ENCODE data around the gene MEF2C. TPM values are rescaled to one million over a fixed set of nuclear protein-coding genes. Genes with fewer than 3 reads are reported as not detected.

The MEF2C gene
- total and polyA plus RNA-seq, 4 donors: 2.8 to 15.9 (median 10.1) TPM

GRCh38 chr5:88682881-88683361, 200.1 kb downstream of the MEF2C start:
- Histone ChIP-seq H3K27ac (ENCODE audit: low read depth in 1 of 2, low read length in 2 of 2) (no peak overlapping the region), H3K4me3 (ENCODE audit: low read depth in 1 of 3, low read length in 3 of 3) (no peak overlapping the region), H3K27me3 (ENCODE audit: control insufficient read depth in 4 of 4, insufficient read depth in 4 of 4, low read length in 3 of 4) (peaks cover 3 to 54% (median 26%) of the 10 kb centered on the region in 4 donors), H3K9me3 (ENCODE audit: control insufficient read depth in 4 of 4, low read length in 3 of 4) (no peaks in the 10 kb centered on the region), H3K9ac (ENCODE audit: low read depth in 1 of 2, low read length in 2 of 2) (no peak overlapping the region), H3K36me3 (ENCODE audit: control insufficient read depth in 4 of 4, insufficient read depth in 3 of 4, low read depth in 1 of 4, low read length in 3 of 4) (no peaks in the 10 kb centered on the region), H3K4me1 (ENCODE audit: control insufficient read depth in 4 of 4, insufficient read depth in 4 of 4, low read length in 3 of 4) (peaks cover 0 to 15% (median 7%) of the 10 kb centered on the region in 4 donors)
- DNase-seq (ENCODE audit: low spot score): no peak
- WGBS: 19% methylated on average over 5 of the region's 5 CpGs
- TF ChIP-seq JUND (IDR thresholded peaks at IDR 0.05): no peak
- TF ChIP-seq RXRA (IDR thresholded peaks at IDR 0.05): no peak
- TF ChIP-seq CTCF (IDR thresholded peaks at IDR 0.05; ENCODE audit: low read depth, low read length, missing input control): no peak
- no peak for TF ChIP-seq GABPA (IDR thresholded peaks at IDR 0.05 in 1 of 2, conservative IDR thresholded peaks at IDR 0.05 in 1 of 2)
- no peak for TF ChIP-seq HNF4A (conservative IDR thresholded peaks at IDR 0.05)
- TF ChIP-seq NR2F2 (IDR thresholded peaks at IDR 0.05): no peak
- no peak for TF ChIP-seq HNF4G (IDR thresholded peaks at IDR 0.05)
- TF ChIP-seq FOXA2 (IDR thresholded peaks at IDR 0.05): no peak
- no peak for TF ChIP-seq EGR1 (IDR thresholded peaks at IDR 0.05; ENCODE audit: low read depth in 2 of 2)

- no peaks in the 10 kb centered on the region for H3K36me3 ChIP-seq (ENCODE audit: control insufficient read depth in 4 of 4, insufficient read depth in 3 of 4, low read depth in 1 of 4, low read length in 3 of 4)
- WGBS: 22% methylated on average over 1 of the region's 1 CpG
- H3K9me3 ChIP-seq (ENCODE audit: control insufficient read depth in 4 of 4, low read length in 3 of 4): no peaks in the 10 kb centered on the region
- TF ChIP-seq TAF1 (conservative IDR thresholded peaks at IDR 0.05) (no peak), RAD21 (IDR thresholded peaks at IDR 0.05) (no peak)
- H3K4me3 ChIP-seq (ENCODE audit: low read depth in 1 of 3, low read length in 3 of 3): no peak overlapping the region
- H3K4me1 ChIP-seq (ENCODE audit: control insufficient read depth in 4 of 4, insufficient read depth in 4 of 4, low read length in 3 of 4): peaks cover 0 to 15% (median 7%) of the 10 kb centered on the region in 4 donors
- no peak overlapping the region for H3K27ac ChIP-seq (ENCODE audit: low read depth in 1 of 2, low read length in 2 of 2)
- DNase-seq (ENCODE audit: low spot score): no peak
- no peak overlapping the region for H3K9ac ChIP-seq (ENCODE audit: low read depth in 1 of 2, low read length in 2 of 2)
- H3K27me3 ChIP-seq (ENCODE audit: control insufficient read depth in 4 of 4, insufficient read depth in 4 of 4, low read length in 3 of 4): peaks cover 9 to 54% (median 28%) of the 10 kb centered on the region in 4 donors
These were observed 200.9 kb downstream of the MEF2C start for GRCh38 chr5:88682131-88682530.

GRCh38 chr5:88681211-88681803, 201.7 kb downstream of the MEF2C start:
- 55% methylated on average over 5 of the region's 5 CpGs for WGBS
- Histone ChIP-seq H3K27ac (ENCODE audit: low read depth in 1 of 2, low read length in 2 of 2) (no peak overlapping the region), H3K36me3 (ENCODE audit: control insufficient read depth in 4 of 4, insufficient read depth in 3 of 4, low read depth in 1 of 4, low read length in 3 of 4) (no peaks in the 10 kb centered on the region), H3K4me1 (ENCODE audit: control insufficient read depth in 4 of 4, insufficient read depth in 4 of 4, low read length in 3 of 4) (peaks cover 0 to 15% (median 7%) of the 10 kb centered on the region in 4 donors), H3K27me3 (ENCODE audit: control insufficient read depth in 4 of 4, insufficient read depth in 4 of 4, low read length in 3 of 4) (peaks cover 10 to 52% (median 30%) of the 10 kb centered on the region in 4 donors), H3K9ac (ENCODE audit: low read depth in 1 of 2, low read length in 2 of 2) (no peak overlapping the region), H3K4me3 (ENCODE audit: low read depth in 1 of 3, low read length in 3 of 3) (no peak overlapping the region), H3K9me3 (ENCODE audit: control insufficient read depth in 4 of 4, low read length in 3 of 4) (no peaks in the 10 kb centered on the region)
- no peak for DNase-seq (ENCODE audit: low spot score)
- TF ChIP-seq HNF4G (IDR thresholded peaks at IDR 0.05): no peak
- no peak for TF ChIP-seq ATF3 (IDR thresholded peaks at IDR 0.05)
- no peak for TF ChIP-seq FOXA2 (IDR thresholded peaks at IDR 0.05)
- no peak for TF ChIP-seq SP1 (IDR thresholded peaks at IDR 0.05)
- no peak for TF ChIP-seq REST (IDR thresholded peaks at IDR 0.05)
- no peak for TF ChIP-seq MAX (IDR thresholded peaks at IDR 0.05)
- no peak for TF ChIP-seq EGR1 (IDR thresholded peaks at IDR 0.05; ENCODE audit: low read depth in 2 of 2)
- no peak for TF ChIP-seq RAD21 (IDR thresholded peaks at IDR 0.05)
- TF ChIP-seq HNF4A (conservative IDR thresholded peaks at IDR 0.05): no peak
- no peak for TF ChIP-seq JUND (IDR thresholded peaks at IDR 0.05)
- TF ChIP-seq YY1 (IDR thresholded peaks at IDR 0.05): no peak
- TF ChIP-seq TAF1 (conservative IDR thresholded peaks at IDR 0.05): no peak
- TF ChIP-seq ZBTB33 (IDR thresholded peaks at IDR 0.05): no peak
- no peak for TF ChIP-seq GABPA (IDR thresholded peaks at IDR 0.05 in 1 of 2, conservative IDR thresholded peaks at IDR 0.05 in 1 of 2)
- TF ChIP-seq RXRA (IDR thresholded peaks at IDR 0.05): no peak
